MG63 (cell line): ENCODE measurements around the gene OR9Q1. TPM values are rescaled to one million over a fixed set of nuclear protein-coding genes. Genes with fewer than 3 reads are reported as not detected.
A peak's percentile ranks its signal among the peaks of the same experiment; 100 is the strongest.

ENCODE experiments used
- DNase-seq: peaks from one replicate; pipeline ENCODE4 v3.0.0-alpha.2; 2020
- H3K27me3 ChIP-seq: fragments of 250-450 bp; sonication (Bioruptor Pico); 2 replicates; pipeline ENCODE4 v1.5.1; 2020; ENCODE audit warnings: mild to moderate bottlenecking, moderate library complexity
- H3K36me3 ChIP-seq: fragments of 250-450 bp; sonication (Bioruptor Pico); 2 replicates; pipeline ENCODE4 v1.5.1; 2020; ENCODE audit warnings: mild to moderate bottlenecking, moderate library complexity
- H3K4me3 ChIP-seq: fragments of 250-450 bp; sonication (Bioruptor Pico); 2 replicates; pipeline ENCODE4 v1.5.1; 2020; ENCODE audit warnings: mild to moderate bottlenecking, moderate library complexity
- H3K9me3 ChIP-seq: fragments of 250-450 bp; sonication (Bioruptor Pico); 2 replicates; pipeline ENCODE4 v1.5.1; 2020; ENCODE audit warnings: mild to moderate bottlenecking, moderate library complexity
- total RNA-seq: library from RNA; depleted of rRNA; stranded (reverse); fragments of >200 nt; shearing (Covaris generic); gene quantifications from 2 replicates; pipeline ENCODE4 v1.2.3, GENCODE V29; 2014; ENCODE audit warnings: low replicate concordance

OR9Q1 gene
- total RNA-seq, 1 experiment from 2014 or later, result not detected

- DNase-seq, result no peak
- Histone ChIP-seq H3K36me3 (no peaks in the 10 kb centered on the region), H3K27me3 (no peaks in the 10 kb centered on the region), H3K4me3 (no peak overlapping the region), H3K9me3 (no peaks in the 10 kb centered on the region)
Measured at GRCh38 chr11:58011771-58012170, 11.9 kb upstream of the OR9Q1 start.

GRCh38 chr11:58024601-58025091 is 965 bp downstream of the OR9Q1 start:
- Histone ChIP-seq H3K36me3 (no peaks in the 10 kb centered on the region), H3K27me3 (no peaks in the 10 kb centered on the region), H3K9me3 (no peaks in the 10 kb centered on the region), H3K4me3 (no peak overlapping the region)
- peak; percentile 96 for DNase-seq

GRCh38 chr11:58027341-58027740 is 3.7 kb downstream of the OR9Q1 start:
- H3K4me3 ChIP-seq, result no peak overlapping the region
- H3K9me3 ChIP-seq, result no peaks in the 10 kb centered on the region
- no peaks in the 10 kb centered on the region for H3K27me3 ChIP-seq
- peak; percentile 51 for DNase-seq
- H3K36me3 ChIP-seq, result no peaks in the 10 kb centered on the region

- no peaks in the 10 kb centered on the region for H3K36me3 ChIP-seq
- H3K4me3 ChIP-seq, result no peak overlapping the region
- H3K9me3 ChIP-seq, result no peaks in the 10 kb centered on the region
- DNase-seq, result peak; percentile 86
- no peaks in the 10 kb centered on the region for H3K27me3 ChIP-seq
Measured at GRCh38 chr11:58028687-58029411, 5.2 kb downstream of the OR9Q1 start.

GRCh38 chr11:58030653-58031052 is 7.0 kb downstream of the OR9Q1 start, which contains the start of gene OR6Q1:
TSS of gene OR6Q1 (plus strand) at chr11:58030953. CDS start at chr11:58030953, 0 bp downstream.
- no peaks in the 10 kb centered on the region for H3K27me3 ChIP-seq
- no peaks in the 10 kb centered on the region for H3K36me3 ChIP-seq
- no peak for DNase-seq
- no peak within 1 kb of the TSS for H3K4me3 ChIP-seq
- H3K9me3 ChIP-seq, result no peaks in the 10 kb centered on the region

- Histone ChIP-seq H3K9me3 (peaks cover 7% of the 10 kb centered on the region), H3K36me3 (no peaks in the 10 kb centered on the region), H3K27me3 (no peaks in the 10 kb centered on the region), H3K4me3 (no peak overlapping the region)
- DNase-seq, result no peak
Measured at GRCh38 chr11:58034471-58034870, 10.8 kb downstream of the OR9Q1 start.

GRCh38 chr11:58039589-58039988 is 15.9 kb downstream of the OR9Q1 start:
- Histone ChIP-seq H3K9me3 (peaks cover 7% of the 10 kb centered on the region), H3K27me3 (no peaks in the 10 kb centered on the region; the same call in 1 of the 2 replicates), H3K4me3 (no peak overlapping the region), H3K36me3 (no peaks in the 10 kb centered on the region)
- no peak for DNase-seq

GRCh38 chr11:58043379-58043778 is 19.7 kb downstream of the OR9Q1 start:
- Histone ChIP-seq H3K36me3 (no peaks in the 10 kb centered on the region), H3K27me3 (no peaks in the 10 kb centered on the region; the same call in 1 of the 2 replicates), H3K4me3 (no peak overlapping the region), H3K9me3 (no peaks in the 10 kb centered on the region)
- DNase-seq, result no peak

GRCh38 chr11:58046231-58046630 is 22.6 kb downstream of the OR9Q1 start:
- no peak overlapping the region for H3K4me3 ChIP-seq
- no peaks in the 10 kb centered on the region for H3K9me3 ChIP-seq
- no peaks in the 10 kb centered on the region; the same call in 1 of the 2 replicates for H3K27me3 ChIP-seq
- H3K36me3 ChIP-seq, result no peaks in the 10 kb centered on the region
- DNase-seq, result no peak

GRCh38 chr11:58047818-58048217 is 24.1 kb downstream of the OR9Q1 start:
- Histone ChIP-seq H3K36me3 (no peaks in the 10 kb centered on the region), H3K9me3 (no peaks in the 10 kb centered on the region), H3K4me3 (no peak overlapping the region), H3K27me3 (no peaks in the 10 kb centered on the region; the same call in 1 of the 2 replicates)
- no peak for DNase-seq

GRCh38 chr11:58055806-58056401 is 32.2 kb downstream of the OR9Q1 start:
- H3K36me3 ChIP-seq, result no peaks in the 10 kb centered on the region
- no peak overlapping the region for H3K4me3 ChIP-seq
- H3K9me3 ChIP-seq, result no peaks in the 10 kb centered on the region
- DNase-seq, result no peak
- no peaks in the 10 kb centered on the region for H3K27me3 ChIP-seq

- DNase-seq, result no peak
- H3K9me3 ChIP-seq, result no peaks in the 10 kb centered on the region
Measured at GRCh38 chr11:58057481-58057880, 33.8 kb downstream of the OR9Q1 start.

GRCh38 chr11:58058276-58059006 is 34.8 kb downstream of the OR9Q1 start:
- Histone ChIP-seq H3K36me3 (no peaks in the 10 kb centered on the region), H3K4me3 (no peak overlapping the region), H3K27me3 (no peaks in the 10 kb centered on the region), H3K9me3 (no peaks in the 10 kb centered on the region)
- peak; percentile 39 for DNase-seq

More at GRCh38 chr11:58057481-58057880, 33.8 kb downstream of the OR9Q1 start:
- no peaks in the 10 kb centered on the region for H3K36me3 ChIP-seq
- H3K4me3 ChIP-seq, result no peak overlapping the region
- no peaks in the 10 kb centered on the region for H3K27me3 ChIP-seq

GRCh38 chr11:58059007-58059350 is 35.3 kb downstream of the OR9Q1 start:
- peak; percentile 11 for DNase-seq
- H3K4me3 ChIP-seq, result no peak overlapping the region
- no peaks in the 10 kb centered on the region for H3K27me3 ChIP-seq
- no peaks in the 10 kb centered on the region for H3K9me3 ChIP-seq
- no peaks in the 10 kb centered on the region for H3K36me3 ChIP-seq

- no peaks in the 10 kb centered on the region for H3K27me3 ChIP-seq
- H3K36me3 ChIP-seq, result no peaks in the 10 kb centered on the region
- H3K9me3 ChIP-seq, result no peaks in the 10 kb centered on the region
- no peak for DNase-seq
- H3K4me3 ChIP-seq, result no peak overlapping the region
Measured at GRCh38 chr11:58060535-58060934, 36.9 kb downstream of the OR9Q1 start.

- Histone ChIP-seq H3K9me3 (no peaks in the 10 kb centered on the region), H3K27me3 (no peaks in the 10 kb centered on the region), H3K36me3 (no peaks in the 10 kb centered on the region), H3K4me3 (no peak overlapping the region)
- DNase-seq, result peak; percentile 27
Measured at GRCh38 chr11:58060939-58061672, 37.4 kb downstream of the OR9Q1 start.

- no peaks in the 10 kb centered on the region for H3K36me3 ChIP-seq
- DNase-seq, result peak; percentile 68
- no peaks in the 10 kb centered on the region for H3K9me3 ChIP-seq
- no peak overlapping the region for H3K4me3 ChIP-seq
- H3K27me3 ChIP-seq, result no peaks in the 10 kb centered on the region
Measured at GRCh38 chr11:58061813-58062212, 38.1 kb downstream of the OR9Q1 start.
